ENCODE data around the gene RNF5.
"Not testable (repeated sequence)": the region's sequence is repeated elsewhere in the genome, so short reads cannot be mapped to it uniquely, and the experiment has no call there.

Gene RNF5

GRCh38 chr6:32179766-32180405 lies 1.7 kb downstream of the RNF5 start:
- H3K9me3 Mint-ChIP-seq: no peaks in the 10 kb centered on the region
- DNase-seq (no peak), ATAC-seq (no peak)
- peak overlapping the region; percentile 86 to 94 for H3K4me3 Mint-ChIP-seq
- no peaks in the 10 kb centered on the region for H3K27me3 Mint-ChIP-seq
- H3K4me1 Mint-ChIP-seq: peaks cover 69% of the 10 kb centered on the region
- H3K27ac Mint-ChIP-seq: peak overlapping the region in 1 of 2 donors; percentile 60

GRCh38 chr6:32181148-32181702 lies 3.0 kb downstream of the RNF5 start:
- H3K4me3 Mint-ChIP-seq: no peak overlapping the region
- peaks cover 71% of the 10 kb centered on the region for H3K4me1 Mint-ChIP-seq
- H3K27me3 Mint-ChIP-seq: no peaks in the 10 kb centered on the region

GRCh38 chr6:32181915-32182529 lies 3.8 kb downstream of the RNF5 start:
- Mint-ChIP-seq H3K9me3 (no peaks in the 10 kb centered on the region), H3K27ac (no peak overlapping the region), H3K27me3 (no peaks in the 10 kb centered on the region), H3K4me3 (no peak overlapping the region), H3K4me1 (peaks cover 71% of the 10 kb centered on the region)
- ATAC-seq (no peak), DNase-seq (no peak)

More at GRCh38 chr6:32181148-32181702, 3.0 kb downstream of the RNF5 start:
- no peaks in the 10 kb centered on the region for H3K9me3 Mint-ChIP-seq
- DNase-seq (no peak), ATAC-seq (no peak)
- H3K27ac Mint-ChIP-seq: peak overlapping the region in 1 of 2 donors; percentile 71

- Mint-ChIP-seq H3K9me3 (no peaks in the 10 kb centered on the region), H3K4me1 (peaks cover 74% of the 10 kb centered on the region), H3K27me3 (no peaks in the 10 kb centered on the region), H3K4me3 (no peak overlapping the region), H3K27ac (peak overlapping the region in 1 of 2 donors; percentile 23)
- ATAC-seq (no peak), DNase-seq (no peak)
Measured at GRCh38 chr6:32182555-32182981, 4.4 kb downstream of the RNF5 start.

GRCh38 chr6:32183030-32183429 lies 4.8 kb downstream of the RNF5 start:
- Mint-ChIP-seq H3K4me3 (no peak overlapping the region), H3K9me3 (no peaks in the 10 kb centered on the region), H3K4me1 (peaks cover 79% of the 10 kb centered on the region), H3K27me3 (no peaks in the 10 kb centered on the region), H3K27ac (peak overlapping the region in 1 of 2 donors; percentile 50)
- ATAC-seq (no peak), DNase-seq (no peak)

GRCh38 chr6:32183483-32184083 lies 5.4 kb downstream of the RNF5 start:
- H3K9me3 Mint-ChIP-seq: no peaks in the 10 kb centered on the region
- no peak for DNase-seq
- H3K4me1 Mint-ChIP-seq: peaks cover 84% of the 10 kb centered on the region
- no peak for ATAC-seq
- H3K4me3 Mint-ChIP-seq: no peak overlapping the region
- H3K27ac Mint-ChIP-seq: peak overlapping the region in 1 of 2 donors; percentile 21
- H3K27me3 Mint-ChIP-seq: no peaks in the 10 kb centered on the region

GRCh38 chr6:32184084-32184640 lies 6.0 kb downstream of the RNF5 start, which contains the start of gene AGER:
TSS of gene AGER (minus strand) at chr6:32184253. CDS start at chr6:32184222, 31 bp downstream.
- Mint-ChIP-seq H3K27me3 (no peaks in the 10 kb centered on the region), H3K4me1 (peaks cover 84% of the 10 kb centered on the region), H3K4me3 (no peak within 1 kb of the TSS), H3K9me3 (no peaks in the 10 kb centered on the region), H3K27ac (peak within 1 kb of the TSS; percentile 21 to 50)
- ATAC-seq: no peak
- no peak for DNase-seq

- ATAC-seq (peak; percentile 68), DNase-seq (peak in 1 of 2 donors; percentile 60)
- Mint-ChIP-seq H3K4me1 (peaks cover 72% of the 10 kb centered on the region), H3K27ac (peak overlapping the region; percentile 72 to 77), H3K4me3 (peak overlapping the region; percentile 34 to 70)
- H3K27me3 Mint-ChIP-seq, H3K9me3 Mint-ChIP-seq: not testable (repeated sequence)
Measured at GRCh38 chr6:32185681-32186131, 7.5 kb downstream of the RNF5 start.

- H3K27me3 Mint-ChIP-seq, H3K9me3 Mint-ChIP-seq, ATAC-seq, DNase-seq: not testable (repeated sequence)
- peaks cover 70% of the 10 kb centered on the region for H3K4me1 Mint-ChIP-seq
- H3K27ac Mint-ChIP-seq: peak overlapping the region; percentile 1 to 72
- H3K4me3 Mint-ChIP-seq: peak overlapping the region in 1 of 2 donors; percentile 70
Measured at GRCh38 chr6:32186151-32186840, 8.1 kb downstream of the RNF5 start.

GRCh38 chr6:32187009-32187709 lies 9.0 kb downstream of the RNF5 start:
- Mint-ChIP-seq H3K27ac (peak overlapping the region in 1 of 2 donors; percentile 75), H3K4me1 (peaks cover 67% of the 10 kb centered on the region), H3K9me3 (no peaks in the 10 kb centered on the region), H3K27me3 (no peaks in the 10 kb centered on the region), H3K4me3 (peak overlapping the region; percentile 70 to 95)
- DNase-seq (no peak), ATAC-seq (no peak)

- H3K4me1 Mint-ChIP-seq: peaks cover 63% of the 10 kb centered on the region
Measured at GRCh38 chr6:32187725-32188380, 9.6 kb downstream of the RNF5 start.

GRCh38 chr6:32188381-32189068 lies 10.3 kb downstream of the RNF5 start:
- no peaks in the 10 kb centered on the region for H3K27me3 Mint-ChIP-seq
- H3K27ac Mint-ChIP-seq: peak overlapping the region; percentile 97 to 99
- H3K9me3 Mint-ChIP-seq: no peaks in the 10 kb centered on the region
- ATAC-seq (no peak), DNase-seq (no peak)
- peak overlapping the region; percentile 83 to 95 for H3K4me3 Mint-ChIP-seq
- H3K4me1 Mint-ChIP-seq: peaks cover 65% of the 10 kb centered on the region

More at GRCh38 chr6:32187725-32188380, 9.6 kb downstream of the RNF5 start:
- Mint-ChIP-seq H3K27ac (peak overlapping the region; percentile 75 to 99), H3K4me3 (peak overlapping the region; percentile 70 to 95)
- H3K27me3 Mint-ChIP-seq, ATAC-seq, H3K9me3 Mint-ChIP-seq, DNase-seq: not testable (repeated sequence)

GRCh38 chr6:32189069-32189741 lies 11.0 kb downstream of the RNF5 start:
- Mint-ChIP-seq H3K27ac (peak overlapping the region; percentile 97 to 99), H3K27me3 (no peaks in the 10 kb centered on the region), H3K9me3 (no peaks in the 10 kb centered on the region), H3K4me1 (peaks cover 65% of the 10 kb centered on the region), H3K4me3 (peak overlapping the region; percentile 83 to 95)
- ATAC-seq (no peak), DNase-seq (no peak)

All from stimulated activated naive CD8-positive, alpha-beta T cell treated with anti-CD3 and anti-CD28 coated beads, Interleukin-15, amount 100 ng/mL, for 72 hours (primary cell).